Tibial nerve (tissue), 3 donors: ENCODE results near the gene EGFL6.

Experiments
- CTCF ChIP-seq, 5 experiments: fragments of 200-600 bp in 3 of 5; fragments of 450-650 bp in 2 of 5; sonication (generic) in 3 of 5; IDR thresholded peaks; one replicate each; pipeline ENCODE4 v1.5.1; 2016 to 2019; ENCODE audit warnings: antibody characterized with exemption in 5 of 5, mild to moderate bottlenecking in 3 of 5, moderate library complexity in 2 of 5
- POLR2A ChIP-seq, 2 donors: fragments of 450-650 bp; IDR thresholded peaks; one replicate each; pipeline ENCODE4 v1.6.1; 2017; ENCODE audit warnings: antibody characterized with exemption in 2 of 2, mild to moderate bottlenecking in 2 of 2, moderate library complexity in 2 of 2

GRCh38 chrX:13598877-13599276, 29.5 kb downstream of the EGFL6 start:
- TF ChIP-seq POLR2A (IDR thresholded peaks at IDR 0.05) (no peak), CTCF (IDR thresholded peaks at IDR 0.05) (no peak)
